Measurements from ENCODE around the gene MAPK8IP3.

MAPK8IP3 gene

GRCh38 chr16:1665829-1666228 is 40.2 kb upstream of the MAPK8IP3 start:
- peaks cover 89% of the 10 kb centered on the region for H3K36me3 ChIP-seq (ENCODE audit: control insufficient read depth, low read length)
- H3K27me3 ChIP-seq (ENCODE audit: control insufficient read depth, low read length) = no peaks in the 10 kb centered on the region

GRCh38 chr16:1666316-1666715 is 39.7 kb upstream of the MAPK8IP3 start:
- H3K27me3 ChIP-seq (ENCODE audit: control insufficient read depth, low read length) = no peaks in the 10 kb centered on the region
- no peaks in the 10 kb centered on the region for H3K9me2 ChIP-seq (replicated peaks; ENCODE audit: control insufficient read depth, low read length)
- H3K4me1 ChIP-seq (ENCODE audit: control insufficient read depth, low read length) = no peaks in the 10 kb centered on the region
- H3K27ac ChIP-seq (ENCODE audit: low read depth, low read length) = no peak overlapping the region
- no peak for TF ChIP-seq EZH2phosphoT487 (IDR thresholded peaks at IDR 0.05; ENCODE audit: borderline replicate concordance, low read length)
- H3K79me2 ChIP-seq (ENCODE audit: control insufficient read depth, low read length) = no peaks in the 10 kb centered on the region
- no peaks in the 10 kb centered on the region for H4K20me1 ChIP-seq (ENCODE audit: control insufficient read depth, insufficient read depth, low read depth, low read length)
- no peak overlapping the region for H3K4me3 ChIP-seq (ENCODE audit: low read length)
- no peaks in the 10 kb centered on the region for H3F3A ChIP-seq (ENCODE audit: control insufficient read depth, insufficient read depth)
- no peaks in the 10 kb centered on the region for H3K9me3 ChIP-seq (ENCODE audit: control insufficient read depth, insufficient read depth, low read length)
- H3K36me3 ChIP-seq (ENCODE audit: control insufficient read depth, low read length) = peaks cover 94% of the 10 kb centered on the region
- H3K4me2 ChIP-seq (ENCODE audit: low read length) = no peak overlapping the region

More at GRCh38 chr16:1665829-1666228, 40.2 kb upstream of the MAPK8IP3 start:
- Histone ChIP-seq H3F3A (ENCODE audit: control insufficient read depth, insufficient read depth) (no peaks in the 10 kb centered on the region), H4K20me1 (ENCODE audit: control insufficient read depth, insufficient read depth, low read depth, low read length) (no peaks in the 10 kb centered on the region), H3K79me2 (ENCODE audit: control insufficient read depth, low read length) (no peaks in the 10 kb centered on the region), H3K27ac (ENCODE audit: low read depth, low read length) (no peak overlapping the region), H3K4me3 (ENCODE audit: low read length) (no peak overlapping the region), H3K4me1 (ENCODE audit: control insufficient read depth, low read length) (no peaks in the 10 kb centered on the region), H3K9me2 (replicated peaks; ENCODE audit: control insufficient read depth, low read length) (no peaks in the 10 kb centered on the region), H3K9me3 (ENCODE audit: control insufficient read depth, insufficient read depth, low read length) (no peaks in the 10 kb centered on the region), H3K4me2 (ENCODE audit: low read length) (no peak overlapping the region)
- TF ChIP-seq, protein P1, sequence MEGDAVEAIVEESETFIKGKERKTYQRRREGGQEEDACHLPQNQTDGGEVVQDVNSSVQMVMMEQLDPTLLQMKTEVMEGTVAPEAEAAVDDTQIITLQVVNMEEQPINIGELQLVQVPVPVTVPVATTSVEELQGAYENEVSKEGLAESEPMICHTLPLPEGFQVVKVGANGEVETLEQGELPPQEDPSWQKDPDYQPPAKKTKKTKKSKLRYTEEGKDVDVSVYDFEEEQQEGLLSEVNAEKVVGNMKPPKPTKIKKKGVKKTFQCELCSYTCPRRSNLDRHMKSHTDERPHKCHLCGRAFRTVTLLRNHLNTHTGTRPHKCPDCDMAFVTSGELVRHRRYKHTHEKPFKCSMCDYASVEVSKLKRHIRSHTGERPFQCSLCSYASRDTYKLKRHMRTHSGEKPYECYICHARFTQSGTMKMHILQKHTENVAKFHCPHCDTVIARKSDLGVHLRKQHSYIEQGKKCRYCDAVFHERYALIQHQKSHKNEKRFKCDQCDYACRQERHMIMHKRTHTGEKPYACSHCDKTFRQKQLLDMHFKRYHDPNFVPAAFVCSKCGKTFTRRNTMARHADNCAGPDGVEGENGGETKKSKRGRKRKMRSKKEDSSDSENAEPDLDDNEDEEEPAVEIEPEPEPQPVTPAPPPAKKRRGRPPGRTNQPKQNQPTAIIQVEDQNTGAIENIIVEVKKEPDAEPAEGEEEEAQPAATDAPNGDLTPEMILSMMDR (IDR thresholded peaks at IDR 0.05; ENCODE audit: low read depth, low read length, poor library complexity, severe bottlenecking) = no peak
- no peak for TF ChIP-seq EZH2phosphoT487 (IDR thresholded peaks at IDR 0.05; ENCODE audit: borderline replicate concordance, low read length)

DNA sequence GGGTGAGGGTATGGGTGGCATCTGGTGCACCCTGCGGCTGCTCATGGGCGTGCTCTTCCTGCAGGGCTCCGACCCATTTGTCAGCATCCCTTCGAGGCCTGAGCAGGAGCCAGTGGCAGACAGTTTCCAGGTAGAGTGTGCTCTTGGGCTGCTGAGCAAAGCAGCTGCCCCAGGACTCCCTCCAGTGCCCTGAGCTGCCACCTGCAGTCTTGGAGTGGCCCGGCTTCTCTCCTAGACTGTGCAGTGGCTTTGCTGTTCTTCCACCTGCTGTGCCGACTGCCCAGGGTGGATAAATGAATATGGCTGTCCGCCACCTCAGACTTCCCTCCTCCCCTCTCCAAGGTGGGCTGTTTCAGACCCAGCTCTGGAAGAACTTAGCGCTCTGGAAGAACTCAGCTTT is 38.7 kb upstream of the MAPK8IP3 start:
- Histone ChIP-seq H3K4me3 (ENCODE audit: low read length) (no peak overlapping the region), H3K79me2 (ENCODE audit: control insufficient read depth, low read length) (no peaks in the 10 kb centered on the region), H3K27ac (ENCODE audit: low read depth, low read length) (no peak overlapping the region), H3F3A (ENCODE audit: control insufficient read depth, insufficient read depth) (no peaks in the 10 kb centered on the region), H3K9me2 (replicated peaks; ENCODE audit: control insufficient read depth, low read length) (no peaks in the 10 kb centered on the region), H3K36me3 (ENCODE audit: control insufficient read depth, low read length) (peaks cover 96% of the 10 kb centered on the region), H3K27me3 (ENCODE audit: control insufficient read depth, low read length) (no peaks in the 10 kb centered on the region), H3K4me2 (ENCODE audit: low read length) (no peak overlapping the region), H3K4me1 (ENCODE audit: control insufficient read depth, low read length) (no peaks in the 10 kb centered on the region), H3K9me3 (ENCODE audit: control insufficient read depth, insufficient read depth, low read length) (no peaks in the 10 kb centered on the region), H4K20me1 (ENCODE audit: control insufficient read depth, insufficient read depth, low read depth, low read length) (no peaks in the 10 kb centered on the region)
- TF ChIP-seq, protein P1 (IDR thresholded peaks at IDR 0.05; ENCODE audit: low read depth, low read length, poor library complexity, severe bottlenecking) = no peak
- no peak for TF ChIP-seq EZH2phosphoT487 (IDR thresholded peaks at IDR 0.05; ENCODE audit: borderline replicate concordance, low read length)

DNA sequence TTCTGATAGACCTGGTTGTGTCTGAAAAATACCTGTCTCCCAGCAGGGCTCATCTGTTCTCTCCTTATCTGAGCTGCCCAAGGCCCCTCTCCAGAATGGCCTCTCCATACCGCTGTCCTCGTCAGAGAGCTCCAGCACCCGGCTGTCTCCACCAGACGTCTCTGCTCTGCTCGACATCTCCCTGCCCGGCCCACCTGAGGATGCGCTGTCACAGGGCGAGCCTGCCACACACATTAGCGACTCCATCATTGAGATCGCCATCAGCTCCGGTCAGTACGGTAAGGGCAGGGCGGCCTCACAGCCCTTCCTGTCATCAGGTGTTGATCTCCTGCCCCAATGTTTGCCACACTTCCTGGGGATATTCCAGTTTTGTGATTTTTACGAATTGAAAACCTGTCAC is 38.1 kb upstream of the MAPK8IP3 start:
- Histone ChIP-seq H3K4me1 (ENCODE audit: control insufficient read depth, low read length) (no peaks in the 10 kb centered on the region), H3K27ac (ENCODE audit: low read depth, low read length) (no peak overlapping the region), H3K9me3 (ENCODE audit: control insufficient read depth, insufficient read depth, low read length) (no peaks in the 10 kb centered on the region), H3K4me2 (ENCODE audit: low read length) (no peak overlapping the region), H3K79me2 (ENCODE audit: control insufficient read depth, low read length) (no peaks in the 10 kb centered on the region), H4K20me1 (ENCODE audit: control insufficient read depth, insufficient read depth, low read depth, low read length) (no peaks in the 10 kb centered on the region), H3K27me3 (ENCODE audit: control insufficient read depth, low read length) (no peaks in the 10 kb centered on the region), H3K36me3 (ENCODE audit: control insufficient read depth, low read length) (peaks cover 96% of the 10 kb centered on the region), H3K9me2 (replicated peaks; ENCODE audit: control insufficient read depth, low read length) (no peaks in the 10 kb centered on the region), H3F3A (ENCODE audit: control insufficient read depth, insufficient read depth) (no peaks in the 10 kb centered on the region), H3K4me3 (ENCODE audit: low read length) (no peak overlapping the region)
- TF ChIP-seq EZH2phosphoT487 (IDR thresholded peaks at IDR 0.05; ENCODE audit: borderline replicate concordance, low read length) = no peak
- TF ChIP-seq, protein P1 (IDR thresholded peaks at IDR 0.05; ENCODE audit: low read depth, low read length, poor library complexity, severe bottlenecking) = no peak

All from DOHH2 (cell line).